SU-DHL-6 (cell line): ENCODE data around the gene METAP1.
A peak's percentile ranks its signal among the peaks of the same experiment; 100 is the strongest.

ENCODE experiments used
- H2AFZ ChIP-seq: fragments of 200-600 bp; sonication (generic); 2 replicates; pipeline ENCODE4 v1.6.1; 2014; ENCODE audit warnings: low read depth, mild to moderate bottlenecking, moderate library complexity, mixed read lengths, antibody characterized with exemption, low read length; ENCODE audit not compliant: severe bottlenecking
- H3F3A ChIP-seq: fragments of 200-600 bp; shearing (Covaris generic); 2 replicates; pipeline ENCODE4 v1.6.0; 2016; ENCODE audit warnings: antibody characterized with exemption, mild to moderate bottlenecking; ENCODE audit not compliant: insufficient read depth
- H3K27ac ChIP-seq: fragments of 200-600 bp; sonication (generic); 2 replicates; pipeline ENCODE4 v1.5.1; 2016; ENCODE audit warnings: low read depth, mild to moderate bottlenecking, low read length, moderate library complexity, mixed read lengths
- H3K27me3 ChIP-seq: fragments of 200-600 bp; sonication (generic), shearing (Covaris generic); 2 replicates; pipeline ENCODE4 v1.6.0; 2014; ENCODE audit warnings: mild to moderate bottlenecking, low read length
- H3K36me3 ChIP-seq: fragments of 200-600 bp; sonication (generic); 2 replicates; pipeline ENCODE4 v1.6.1; 2014; ENCODE audit warnings: mild to moderate bottlenecking, low read length, mixed read lengths
- H3K4me2 ChIP-seq: fragments of 300-600, 200-600 bp; shearing (Covaris generic), sonication (generic); 2 replicates; pipeline ENCODE4 v1.6.0; 2014; ENCODE audit warnings: low read length, low read depth, mild to moderate bottlenecking; ENCODE audit not compliant: poor library complexity, severe bottlenecking
- H3K4me3 ChIP-seq: fragments of 200-600 bp; sonication (generic); 2 replicates; pipeline ENCODE4 v1.5.1; 2014; ENCODE audit warnings: antibody characterized with exemption, low read length, mild to moderate bottlenecking, mixed read lengths; ENCODE audit not compliant: insufficient read depth, poor library complexity, severe bottlenecking
- H3K79me2 ChIP-seq: fragments of 200-600 bp; sonication (generic); 2 replicates; pipeline ENCODE4 v1.6.1; 2014; ENCODE audit warnings: mild to moderate bottlenecking, low read length, moderate library complexity; ENCODE audit not compliant: insufficient read depth
- H3K9ac ChIP-seq: fragments of 200-600 bp; sonication (generic); 2 replicates; pipeline ENCODE4 v1.7.0; 2014; ENCODE audit warnings: mild to moderate bottlenecking, low read length
- H3K9me2 ChIP-seq: fragments of 200-600 bp; sonication (generic); replicated peaks from 2 replicates; pipeline ENCODE4 v1.6.1; 2014; ENCODE audit warnings: low read length; ENCODE audit not compliant: insufficient read depth
- H3K9me3 ChIP-seq: fragments of 200-600 bp; sonication (generic); 2 replicates; pipeline ENCODE4 v1.6.1; 2014; ENCODE audit warnings: low read length, mixed read lengths; ENCODE audit not compliant: insufficient read depth
- H4K20me1 ChIP-seq: fragments of 200-600 bp; sonication (generic); 2 replicates; pipeline ENCODE4 v1.6.1; 2014; ENCODE audit warnings: low read depth, mild to moderate bottlenecking, antibody characterized with exemption, low read length, moderate library complexity, mixed read lengths
- EZH2phosphoT487 ChIP-seq: fragments of 200-600 bp; sonication (generic), shearing (Covaris generic); conservative IDR thresholded peaks from 2 replicates; pipeline ENCODE4 v1.6.1; 2018; ENCODE audit warnings: mild to moderate bottlenecking, antibody characterized with exemption, low read length, moderate library complexity, mixed read lengths
- TF ChIP-seq, protein P1 (sequence below): fragments of 200-600 bp; sonication (generic); IDR thresholded peaks from one replicate; pipeline ENCODE4 v1.5.1; 2017; ENCODE audit warnings: antibody characterized with exemption, mild to moderate bottlenecking, low read length, moderate library complexity; ENCODE audit not compliant: insufficient read depth, poor library complexity, severe bottlenecking

The METAP1 gene

DNA sequence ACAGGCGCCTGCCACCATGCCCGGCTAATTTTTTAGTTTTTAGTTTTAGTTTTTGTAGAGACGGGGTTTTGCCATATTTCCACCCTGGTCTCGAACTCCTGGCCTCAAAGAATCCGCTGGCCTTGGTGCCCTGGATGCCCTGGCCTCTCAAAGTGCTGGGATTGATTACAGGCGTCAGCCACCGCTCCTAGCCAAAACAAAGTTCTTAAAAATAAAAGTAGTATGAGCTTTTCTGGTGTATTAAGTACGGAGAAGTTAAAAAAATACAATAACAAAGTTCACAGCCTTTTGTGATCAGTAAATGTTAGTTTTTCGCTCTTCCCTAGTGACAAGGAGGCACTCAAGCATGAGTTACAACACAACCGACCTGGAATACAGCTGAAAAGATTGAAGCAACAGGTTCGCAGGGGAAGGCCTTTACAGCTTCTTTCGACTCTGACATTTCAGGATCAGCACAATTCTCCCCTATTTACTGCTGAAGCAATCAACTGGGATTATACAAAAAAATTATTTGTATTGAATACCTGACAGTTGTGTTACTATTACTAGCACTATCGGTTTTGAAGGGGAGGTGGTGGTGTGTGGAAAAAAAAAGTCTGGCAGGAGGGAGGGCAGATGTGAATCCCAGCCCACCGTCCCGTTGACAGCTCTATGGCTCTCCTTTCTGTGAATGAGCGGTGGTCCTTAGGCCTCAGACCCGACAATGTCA lies 893 bp upstream of the METAP1 start:
- H3K9me2 ChIP-seq, result no peaks in the 10 kb centered on the region
- H3K9ac ChIP-seq, result peak overlapping the region; percentile 60
- H3K27ac ChIP-seq, result peak overlapping the region; percentile 62
- no peaks in the 10 kb centered on the region for H3K27me3 ChIP-seq
- peak overlapping the region; percentile 74 for H3K4me2 ChIP-seq
- H3K4me3 ChIP-seq, result peak overlapping the region; percentile 48
- no peaks in the 10 kb centered on the region for H4K20me1 ChIP-seq
- 0 out of 2 replicates have a peak, but pooled peaks cover 11% of the 10 kb centered on the region for H3F3A ChIP-seq
- peak overlapping the region; percentile 91 for H2AFZ ChIP-seq
- H3K36me3 ChIP-seq, result no peaks in the 10 kb centered on the region
- TF ChIP-seq, protein P1, sequence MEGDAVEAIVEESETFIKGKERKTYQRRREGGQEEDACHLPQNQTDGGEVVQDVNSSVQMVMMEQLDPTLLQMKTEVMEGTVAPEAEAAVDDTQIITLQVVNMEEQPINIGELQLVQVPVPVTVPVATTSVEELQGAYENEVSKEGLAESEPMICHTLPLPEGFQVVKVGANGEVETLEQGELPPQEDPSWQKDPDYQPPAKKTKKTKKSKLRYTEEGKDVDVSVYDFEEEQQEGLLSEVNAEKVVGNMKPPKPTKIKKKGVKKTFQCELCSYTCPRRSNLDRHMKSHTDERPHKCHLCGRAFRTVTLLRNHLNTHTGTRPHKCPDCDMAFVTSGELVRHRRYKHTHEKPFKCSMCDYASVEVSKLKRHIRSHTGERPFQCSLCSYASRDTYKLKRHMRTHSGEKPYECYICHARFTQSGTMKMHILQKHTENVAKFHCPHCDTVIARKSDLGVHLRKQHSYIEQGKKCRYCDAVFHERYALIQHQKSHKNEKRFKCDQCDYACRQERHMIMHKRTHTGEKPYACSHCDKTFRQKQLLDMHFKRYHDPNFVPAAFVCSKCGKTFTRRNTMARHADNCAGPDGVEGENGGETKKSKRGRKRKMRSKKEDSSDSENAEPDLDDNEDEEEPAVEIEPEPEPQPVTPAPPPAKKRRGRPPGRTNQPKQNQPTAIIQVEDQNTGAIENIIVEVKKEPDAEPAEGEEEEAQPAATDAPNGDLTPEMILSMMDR, result no peak
- TF ChIP-seq EZH2phosphoT487, result no peak
- H3K79me2 ChIP-seq, result peaks cover 35% of the 10 kb centered on the region
- H3K9me3 ChIP-seq, result no peaks in the 10 kb centered on the region

GRCh38 chr4:98996056-98996764 lies 689 bp downstream of the METAP1 start:
- 0 out of 2 replicates have a peak, but pooled peaks cover 11% of the 10 kb centered on the region for H3F3A ChIP-seq
- no peaks in the 10 kb centered on the region for H3K27me3 ChIP-seq
- H3K4me3 ChIP-seq, result peak overlapping the region; percentile 70
- peaks cover 50% of the 10 kb centered on the region for H3K79me2 ChIP-seq
- H3K9me2 ChIP-seq, result no peaks in the 10 kb centered on the region
- no peaks in the 10 kb centered on the region for H3K9me3 ChIP-seq
- H3K36me3 ChIP-seq, result no peaks in the 10 kb centered on the region
- TF ChIP-seq EZH2phosphoT487, result no peak
- TF ChIP-seq, protein P1, result no peak
- no peaks in the 10 kb centered on the region for H4K20me1 ChIP-seq
- peak overlapping the region; percentile 73 for H3K4me2 ChIP-seq
- H3K9ac ChIP-seq, result peak overlapping the region; percentile 66
- peak overlapping the region; percentile 26 for H2AFZ ChIP-seq
- H3K27ac ChIP-seq, result peak overlapping the region; percentile 58

DNA sequence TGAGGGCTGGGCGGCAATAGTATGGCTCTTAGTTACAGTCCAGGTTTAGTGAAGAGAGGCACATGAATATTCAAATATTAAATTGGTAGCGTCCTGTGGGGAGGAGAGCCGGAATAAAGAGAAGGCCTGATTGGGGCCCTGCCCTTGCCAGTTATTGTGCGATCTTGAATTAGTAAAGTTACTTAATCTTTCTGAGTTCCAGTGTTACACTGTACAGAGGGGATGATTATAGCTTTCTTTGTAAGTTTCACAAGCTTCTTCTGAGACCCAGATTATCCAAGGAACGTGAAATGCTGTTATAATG lies 1.2 kb downstream of the METAP1 start:
- peak overlapping the region; percentile 70 for H3K4me3 ChIP-seq
- H3K4me2 ChIP-seq, result peak overlapping the region; percentile 73
- TF ChIP-seq EZH2phosphoT487, result no peak
- TF ChIP-seq, protein P1, result no peak
- H3K36me3 ChIP-seq, result no peaks in the 10 kb centered on the region
- no peaks in the 10 kb centered on the region for H3K9me2 ChIP-seq
- no peaks in the 10 kb centered on the region for H4K20me1 ChIP-seq
- H3K79me2 ChIP-seq, result peaks cover 55% of the 10 kb centered on the region
- peak overlapping the region; percentile 66 for H3K9ac ChIP-seq
- H2AFZ ChIP-seq, result peak overlapping the region; percentile 26
- H3K27ac ChIP-seq, result peak overlapping the region; percentile 58; the same call in 1 of the 2 replicates
- 0 out of 2 replicates have a peak, but pooled peaks cover 11% of the 10 kb centered on the region for H3F3A ChIP-seq
- H3K9me3 ChIP-seq, result no peaks in the 10 kb centered on the region
- no peaks in the 10 kb centered on the region for H3K27me3 ChIP-seq
